ENCODE measurements around the gene GALK2.

GALK2 gene

GRCh38 chr15:49189631-49190030 lies 19.6 kb downstream of the GALK2 start:
- no peak for TF ChIP-seq EZH2 (IDR thresholded peaks at IDR 0.05; ENCODE audit: borderline replicate concordance, low read length)
- TF ChIP-seq, protein P1, sequence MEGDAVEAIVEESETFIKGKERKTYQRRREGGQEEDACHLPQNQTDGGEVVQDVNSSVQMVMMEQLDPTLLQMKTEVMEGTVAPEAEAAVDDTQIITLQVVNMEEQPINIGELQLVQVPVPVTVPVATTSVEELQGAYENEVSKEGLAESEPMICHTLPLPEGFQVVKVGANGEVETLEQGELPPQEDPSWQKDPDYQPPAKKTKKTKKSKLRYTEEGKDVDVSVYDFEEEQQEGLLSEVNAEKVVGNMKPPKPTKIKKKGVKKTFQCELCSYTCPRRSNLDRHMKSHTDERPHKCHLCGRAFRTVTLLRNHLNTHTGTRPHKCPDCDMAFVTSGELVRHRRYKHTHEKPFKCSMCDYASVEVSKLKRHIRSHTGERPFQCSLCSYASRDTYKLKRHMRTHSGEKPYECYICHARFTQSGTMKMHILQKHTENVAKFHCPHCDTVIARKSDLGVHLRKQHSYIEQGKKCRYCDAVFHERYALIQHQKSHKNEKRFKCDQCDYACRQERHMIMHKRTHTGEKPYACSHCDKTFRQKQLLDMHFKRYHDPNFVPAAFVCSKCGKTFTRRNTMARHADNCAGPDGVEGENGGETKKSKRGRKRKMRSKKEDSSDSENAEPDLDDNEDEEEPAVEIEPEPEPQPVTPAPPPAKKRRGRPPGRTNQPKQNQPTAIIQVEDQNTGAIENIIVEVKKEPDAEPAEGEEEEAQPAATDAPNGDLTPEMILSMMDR (IDR thresholded peaks at IDR 0.05; ENCODE audit: low read length), result no peak
- Histone ChIP-seq H3K79me2 (ENCODE audit: insufficient read depth, low read length) (peaks cover 7% of the 10 kb centered on the region; the same call in 1 of the 2 replicates), H3K27me3 (ENCODE audit: insufficient read depth, low read length) (no peaks in the 10 kb centered on the region), H3K27ac (ENCODE audit: low read depth, low read length, poor library complexity, severe bottlenecking) (no peak overlapping the region), H4K20me1 (ENCODE audit: insufficient read depth, low read length) (no peaks in the 10 kb centered on the region), H3K36me3 (ENCODE audit: insufficient read depth, low read length) (no peaks in the 10 kb centered on the region), H2AFZ (ENCODE audit: low read length) (no peak overlapping the region), H3K4me3 (ENCODE audit: low read depth, low read length, poor library complexity, severe bottlenecking) (no peak overlapping the region), H3K4me2 (ENCODE audit: low read length) (no peak overlapping the region), H3K9me2 (ENCODE audit: low read depth, low read length) (no peaks in the 10 kb centered on the region), H3K4me1 (ENCODE audit: insufficient read depth, low read length, severe bottlenecking) (peaks cover 10% of the 10 kb centered on the region), H3K9ac (ENCODE audit: low read length) (no peak overlapping the region), H3K9me3 (ENCODE audit: low read length) (no peaks in the 10 kb centered on the region), H3F3A (ENCODE audit: insufficient read depth, low read length) (no peaks in the 10 kb centered on the region)

- TF ChIP-seq, protein P1 (IDR thresholded peaks at IDR 0.05; ENCODE audit: low read length), result no peak
- TF ChIP-seq EZH2 (IDR thresholded peaks at IDR 0.05; ENCODE audit: borderline replicate concordance, low read length), result no peak
- Histone ChIP-seq H3K4me3 (ENCODE audit: low read depth, low read length, poor library complexity, severe bottlenecking) (no peak overlapping the region), H3K36me3 (ENCODE audit: insufficient read depth, low read length) (no peaks in the 10 kb centered on the region), H3K4me1 (ENCODE audit: insufficient read depth, low read length, severe bottlenecking) (peaks cover 10% of the 10 kb centered on the region), H3K9me3 (ENCODE audit: low read length) (no peaks in the 10 kb centered on the region), H3K9ac (ENCODE audit: low read length) (no peak overlapping the region), H3K79me2 (ENCODE audit: insufficient read depth, low read length) (peaks cover 7% of the 10 kb centered on the region; the same call in 1 of the 2 replicates), H4K20me1 (ENCODE audit: insufficient read depth, low read length) (no peaks in the 10 kb centered on the region), H3K9me2 (ENCODE audit: low read depth, low read length) (no peaks in the 10 kb centered on the region), H3K4me2 (ENCODE audit: low read length) (no peak overlapping the region), H3K27ac (ENCODE audit: low read depth, low read length, poor library complexity, severe bottlenecking) (no peak overlapping the region), H3K27me3 (ENCODE audit: insufficient read depth, low read length) (no peaks in the 10 kb centered on the region), H2AFZ (ENCODE audit: low read length) (no peak overlapping the region), H3F3A (ENCODE audit: insufficient read depth, low read length) (no peaks in the 10 kb centered on the region)
These were observed 20.5 kb downstream of the GALK2 start for GRCh38 chr15:49190586-49190985.

GRCh38 chr15:49191892-49192291 lies 21.8 kb downstream of the GALK2 start:
- Histone ChIP-seq H3K4me1 (ENCODE audit: insufficient read depth, low read length, severe bottlenecking) (peaks cover 10% of the 10 kb centered on the region), H3K27ac (ENCODE audit: low read depth, low read length, poor library complexity, severe bottlenecking) (no peak overlapping the region), H3K27me3 (ENCODE audit: insufficient read depth, low read length) (no peaks in the 10 kb centered on the region), H2AFZ (ENCODE audit: low read length) (no peak overlapping the region), H3K79me2 (ENCODE audit: insufficient read depth, low read length) (peaks cover 17% of the 10 kb centered on the region), H3K36me3 (ENCODE audit: insufficient read depth, low read length) (no peaks in the 10 kb centered on the region), H3K4me3 (ENCODE audit: low read depth, low read length, poor library complexity, severe bottlenecking) (no peak overlapping the region), H3K9ac (ENCODE audit: low read length) (no peak overlapping the region), H3K4me2 (ENCODE audit: low read length) (no peak overlapping the region), H4K20me1 (ENCODE audit: insufficient read depth, low read length) (no peaks in the 10 kb centered on the region), H3F3A (ENCODE audit: insufficient read depth, low read length) (no peaks in the 10 kb centered on the region), H3K9me2 (ENCODE audit: low read depth, low read length) (no peaks in the 10 kb centered on the region), H3K9me3 (ENCODE audit: low read length) (no peaks in the 10 kb centered on the region)
- TF ChIP-seq, protein P1 (IDR thresholded peaks at IDR 0.05; ENCODE audit: low read length), result no peak
- TF ChIP-seq EZH2 (IDR thresholded peaks at IDR 0.05; ENCODE audit: borderline replicate concordance, low read length), result no peak

Measured in OCI-LY1 (cell line).